Bladder microvascular endothelial cell (primary cell): Measurements from ENCODE around the gene BNIP1. TPM values are rescaled to one million over a fixed set of nuclear protein-coding genes. Genes with fewer than 3 reads are reported as not detected.

Experiments
- total RNA-seq: library from RNA; depleted of rRNA; stranded (reverse); fragments of >200 nt; gene quantifications from 2 replicates; pipeline ENCODE4 v1.2.3, GENCODE V29; 2014

Gene BNIP1
- 14.0 and 19.1 TPM in 2 replicates for total RNA-seq

GRCh38 chr5:173144200-173145176 is at the start of gene BNIP1:
Gene BNIP1, plus strand, starts transcription at chr5:173144531. Its CDS starts 15 bp downstream, at chr5:173144546.

Other genes starting within 250 kb of the BNIP1 start
- gene RPL26L1, start 185.1 kb upstream of the BNIP1 start, total RNA-seq = 30.8 and 38.3 TPM in 2 replicates
- gene ATP6V0E1, start 160.8 kb upstream of the BNIP1 start, total RNA-seq = 212 and 483 TPM in 2 replicates
- gene CREBRF, start 88.2 kb upstream of the BNIP1 start, total RNA-seq = 10.0 and 27.3 TPM in 2 replicates
- gene NKX2-5, start 90.7 kb downstream of the BNIP1 start, total RNA-seq = not detected in 2 replicates
- gene STC2, start 183.9 kb downstream of the BNIP1 start, total RNA-seq = 6.6 and 44.5 TPM in 2 replicates